Smooth muscle cell (in vitro differentiated cells): Measurements from ENCODE around the gene EIF2B4. TPM values are rescaled to one million over a fixed set of nuclear protein-coding genes. Genes with fewer than 3 reads are reported as not detected.

ENCODE experiments used
- DNase-seq: peaks from one replicate; lab custom pipeline; 2025; ENCODE audit not compliant: unreplicated experiment; lab: John Stamatoyannopoulos, UW
- H2AFZ ChIP-seq: fragments of 200-600 bp; sonication (generic); 2 replicates; pipeline ENCODE4 v1.6.0; 2016; ENCODE audit warnings: antibody characterized with exemption, low read depth, mild to moderate bottlenecking
- H3F3A ChIP-seq: fragments of 200-600 bp; sonication (generic); 2 replicates; pipeline ENCODE4 v1.6.0; 2017; ENCODE audit warnings: antibody characterized with exemption, low read depth
- H3K27ac ChIP-seq: fragments of 200-600 bp; sonication (generic); 2 replicates; pipeline ENCODE4 v1.5.1; 2016; ENCODE audit warnings: low read depth, mild to moderate bottlenecking
- H3K27me3 ChIP-seq: fragments of 200-600 bp; sonication (generic); 2 replicates; pipeline ENCODE4 v1.6.1; 2016; ENCODE audit warnings: low read depth, mild to moderate bottlenecking
- H3K36me3 ChIP-seq: fragments of 200-600 bp; sonication (generic); 2 replicates; pipeline ENCODE4 v1.5.1; 2016; ENCODE audit warnings: low read depth
- H3K4me1 ChIP-seq: fragments of 200-600 bp; sonication (generic); 2 replicates; pipeline ENCODE4 v1.5.1; 2016; ENCODE audit warnings: low read depth
- H3K4me2 ChIP-seq: fragments of 200-600 bp; sonication (generic); 2 replicates; pipeline ENCODE4 v1.6.0; 2016; ENCODE audit warnings: mild to moderate bottlenecking
- H3K4me3 ChIP-seq: fragments of 200-600 bp; sonication (generic); 2 replicates; pipeline ENCODE4 v1.5.1; 2016; ENCODE audit warnings: mild to moderate bottlenecking
- H3K79me2 ChIP-seq: fragments of 200-600 bp; sonication (generic); 2 replicates; pipeline ENCODE4 v1.6.0; 2016; ENCODE audit warnings: low read depth, mild to moderate bottlenecking
- H3K9ac ChIP-seq: fragments of 200-600 bp; sonication (generic); 2 replicates; pipeline ENCODE4 v1.6.0; 2016; ENCODE audit warnings: low read depth
- H3K9me3 ChIP-seq: fragments of 200-600 bp; sonication (generic); replicated peaks from 2 replicates; pipeline ENCODE4 v1.5.1; 2016; ENCODE audit warnings: low read depth
- H4K20me1 ChIP-seq: fragments of 200-600 bp; sonication (generic); 2 replicates; pipeline ENCODE4 v1.6.0; 2016; ENCODE audit warnings: low read depth
- WGBS: methylation state at CpG from one replicate; pipeline ENCODE4 v1.1.7; 2016; ENCODE audit warnings: low lambda C conversion rate; 5-methylcytosine and 5-hydroxymethylcytosine counted together
- polyA plus RNA-seq: library from polyadenylated mRNA; unstranded; fragments of >200 nt; fragmentation: Nextera tagmentation; extraction: Ambion mirVana; gene quantifications from 2 replicates; pipeline ENCODE4 v1.2.1, GENCODE V29; 2016
- total RNA-seq: library from RNA; depleted of rRNA; stranded (reverse); fragments of >200 nt; gene quantifications from 2 replicates; pipeline ENCODE4 v1.2.3, GENCODE V29; 2014
- TF ChIP-seq, protein P1 (sequence below): fragments of 200-600 bp; sonication (generic); IDR thresholded peaks from 2 replicates; pipeline ENCODE4 v1.5.1; 2017; ENCODE audit warnings: borderline replicate concordance, mild to moderate bottlenecking, antibody characterized with exemption; ENCODE audit not compliant: insufficient read depth, poor library complexity, severe bottlenecking

EIF2B4 gene
- total and polyA plus RNA-seq, 2 experiments from 2014 or later: 36.4 to 70.2 TPM

DNA sequence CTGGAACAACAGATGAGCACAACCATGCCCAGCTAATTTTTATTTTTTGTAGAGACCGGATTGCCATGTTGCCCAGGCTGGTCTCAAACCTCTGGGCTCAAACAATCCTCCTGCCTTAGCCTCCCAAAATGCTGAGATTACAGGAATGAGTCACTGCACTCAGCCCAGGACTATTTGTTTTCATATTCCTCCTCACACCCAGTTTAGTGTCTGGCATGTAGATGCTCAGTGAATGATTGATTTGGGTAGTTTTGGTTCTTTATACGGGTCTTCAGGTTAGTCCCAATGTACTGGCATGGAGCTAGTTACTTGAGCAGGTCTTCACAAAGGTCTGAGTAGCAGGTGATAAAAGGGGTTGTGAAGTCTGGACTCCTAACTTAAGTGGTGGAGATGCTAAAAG is 6.2 kb downstream of the EIF2B4 start:
- H3F3A ChIP-seq: peaks cover 17% of the 10 kb centered on the region
- WGBS: 98% methylated on average over 2 of the region's 2 CpGs
- no peak overlapping the region for H3K27ac ChIP-seq
- H3K4me1 ChIP-seq: peaks cover 4% of the 10 kb centered on the region
- H3K36me3 ChIP-seq: peaks cover 10% of the 10 kb centered on the region
- TF ChIP-seq, protein P1, sequence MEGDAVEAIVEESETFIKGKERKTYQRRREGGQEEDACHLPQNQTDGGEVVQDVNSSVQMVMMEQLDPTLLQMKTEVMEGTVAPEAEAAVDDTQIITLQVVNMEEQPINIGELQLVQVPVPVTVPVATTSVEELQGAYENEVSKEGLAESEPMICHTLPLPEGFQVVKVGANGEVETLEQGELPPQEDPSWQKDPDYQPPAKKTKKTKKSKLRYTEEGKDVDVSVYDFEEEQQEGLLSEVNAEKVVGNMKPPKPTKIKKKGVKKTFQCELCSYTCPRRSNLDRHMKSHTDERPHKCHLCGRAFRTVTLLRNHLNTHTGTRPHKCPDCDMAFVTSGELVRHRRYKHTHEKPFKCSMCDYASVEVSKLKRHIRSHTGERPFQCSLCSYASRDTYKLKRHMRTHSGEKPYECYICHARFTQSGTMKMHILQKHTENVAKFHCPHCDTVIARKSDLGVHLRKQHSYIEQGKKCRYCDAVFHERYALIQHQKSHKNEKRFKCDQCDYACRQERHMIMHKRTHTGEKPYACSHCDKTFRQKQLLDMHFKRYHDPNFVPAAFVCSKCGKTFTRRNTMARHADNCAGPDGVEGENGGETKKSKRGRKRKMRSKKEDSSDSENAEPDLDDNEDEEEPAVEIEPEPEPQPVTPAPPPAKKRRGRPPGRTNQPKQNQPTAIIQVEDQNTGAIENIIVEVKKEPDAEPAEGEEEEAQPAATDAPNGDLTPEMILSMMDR: no peak
- H3K4me3 ChIP-seq: no peak overlapping the region
- H3K4me2 ChIP-seq: no peak overlapping the region
- H3K27me3 ChIP-seq: no peaks in the 10 kb centered on the region
- H3K9ac ChIP-seq: no peak overlapping the region
- no peak for DNase-seq
- H4K20me1 ChIP-seq: no peaks in the 10 kb centered on the region
- H3K79me2 ChIP-seq: peaks cover 14% of the 10 kb centered on the region
- H2AFZ ChIP-seq: no peak overlapping the region
- no peaks in the 10 kb centered on the region for H3K9me3 ChIP-seq

DNA sequence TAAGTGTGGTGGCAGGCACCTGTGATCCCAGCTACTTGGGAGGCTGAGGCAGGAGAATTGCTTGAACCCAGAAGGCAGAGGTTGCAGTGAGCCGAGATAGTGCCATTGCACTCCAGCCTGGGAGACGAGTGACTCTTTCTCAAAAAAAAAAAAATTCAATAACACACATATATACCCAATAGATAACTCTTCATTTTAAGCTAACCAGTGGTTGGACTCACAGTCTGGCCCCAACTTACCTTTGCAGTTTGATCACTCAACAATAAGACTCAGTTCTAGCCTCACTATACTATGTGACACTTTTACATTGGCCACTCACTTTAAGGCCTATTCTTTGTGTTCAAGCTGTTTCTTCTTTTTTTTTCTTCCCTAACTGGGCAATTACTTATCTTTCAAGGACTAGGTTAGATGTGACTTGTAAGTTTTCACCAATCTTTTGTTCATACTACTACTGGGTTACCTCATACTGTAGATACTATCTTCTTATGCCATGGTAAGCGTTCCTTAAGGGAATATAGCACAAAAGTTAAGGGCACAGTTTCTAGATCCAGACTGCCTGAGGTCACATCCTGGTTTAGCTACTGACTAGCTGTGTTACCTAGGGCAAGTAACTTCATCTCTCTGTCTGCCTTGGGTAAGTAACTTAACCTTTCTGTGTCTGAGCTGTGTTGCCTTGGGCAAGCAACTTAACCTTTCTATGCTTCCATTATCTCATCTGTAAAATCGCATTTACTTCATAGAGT is 7.3 kb downstream of the EIF2B4 start:
- Histone ChIP-seq H3K4me2 (no peak overlapping the region), H3K36me3 (peaks cover 10% of the 10 kb centered on the region), H3K27me3 (no peaks in the 10 kb centered on the region), H3K4me3 (no peak overlapping the region), H3K79me2 (peaks cover 13% of the 10 kb centered on the region), H3K4me1 (peaks cover 4% of the 10 kb centered on the region), H3K27ac (peak overlapping the region; percentile 2), H4K20me1 (no peaks in the 10 kb centered on the region), H2AFZ (no peak overlapping the region), H3K9ac (no peak overlapping the region), H3K9me3 (no peaks in the 10 kb centered on the region), H3F3A (peaks cover 17% of the 10 kb centered on the region)
- TF ChIP-seq, protein P1: no peak
- DNase-seq: no peak
- WGBS: 93% methylated on average over 4 of the region's 4 CpGs

DNA sequence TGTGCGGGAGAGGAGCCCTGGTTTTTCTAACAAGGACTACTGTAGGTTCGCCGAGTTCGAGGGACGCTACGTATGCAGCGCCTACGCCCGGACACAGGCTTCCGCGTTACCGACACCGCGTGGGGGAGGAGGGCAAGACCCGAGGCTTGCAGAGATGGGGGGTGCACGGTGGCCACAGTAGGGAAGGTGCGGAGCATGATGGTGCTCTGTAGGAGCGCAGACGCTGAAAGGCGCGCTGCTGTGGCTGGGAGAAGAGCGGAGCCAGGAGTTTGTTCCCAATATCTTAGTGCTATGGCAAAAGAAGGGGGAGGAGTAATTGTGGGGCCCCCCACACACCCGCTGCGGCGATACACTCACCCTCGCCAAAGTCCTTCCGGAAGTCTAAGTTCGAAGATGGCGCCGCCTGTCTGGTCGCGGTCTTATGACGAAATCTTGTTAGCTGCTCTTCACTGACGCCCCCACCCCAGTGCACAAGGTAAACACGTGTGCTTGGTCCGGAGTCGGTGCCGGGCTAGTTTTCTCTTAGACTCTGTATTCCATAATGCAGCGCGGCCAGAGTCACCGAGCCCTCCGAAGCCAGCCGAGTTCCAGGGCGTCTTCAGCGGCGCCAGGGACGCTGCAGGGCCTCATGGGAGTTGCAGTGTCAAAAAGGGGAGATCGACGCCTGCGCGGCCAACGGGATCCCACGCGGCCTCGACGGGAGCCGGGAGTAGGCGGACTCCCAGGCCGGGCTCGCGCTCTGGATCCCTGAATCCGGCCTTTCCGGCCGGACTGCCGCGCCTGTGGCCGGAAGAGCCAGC is 13.6 kb downstream of the EIF2B4 start, which contains the start of gene GTF3C2:
Gene GTF3C2, minus strand, starts transcription at position 383 of the 800 bp plus-strand sequence. CDS start 13,210 bp downstream, outside the sequence.
- H3K27me3 ChIP-seq: no peaks in the 10 kb centered on the region
- H2AFZ ChIP-seq: peak within 1 kb of the TSS; percentile 83
- peaks cover 53% of the 10 kb centered on the region for H3K79me2 ChIP-seq
- H3K4me3 ChIP-seq: peak within 1 kb of the TSS; percentile 75
- peak within 1 kb of the TSS; percentile 93 for H3K27ac ChIP-seq
- WGBS: 1% methylated on average over 67 of the region's 67 CpGs
- H3K9me3 ChIP-seq: no peaks in the 10 kb centered on the region
- peak within 1 kb of the TSS; percentile 91 for H3K9ac ChIP-seq
- peaks cover 27% of the 10 kb centered on the region for H3K4me1 ChIP-seq
- H4K20me1 ChIP-seq: peaks cover 31% of the 10 kb centered on the region
- peaks cover 16% of the 10 kb centered on the region for H3F3A ChIP-seq
- H3K36me3 ChIP-seq: no peaks in the 10 kb centered on the region
- H3K4me2 ChIP-seq: peak within 1 kb of the TSS; percentile 89
- DNase-seq: peak; percentile 86
- TF ChIP-seq, protein P1: no peak
